Measurements from ENCODE around the gene MAML3.

MAML3 gene

GRCh38 chr4:140180577-140180976 is 26.6 kb upstream of the MAML3 start:
- ChIA-PET CTCF (no interaction called here), POLR2A (no interaction called here)
- TF ChIP-seq ZNF384 (IDR thresholded peaks at IDR 0.05) (no peak), FOXA1 (IDR thresholded peaks at IDR 0.05) (no peak), PKNOX1 (IDR thresholded peaks at IDR 0.05) (no peak), FOXK2 (IDR thresholded peaks at IDR 0.05) (no peak), HDGF (IDR thresholded peaks at IDR 0.05; ENCODE audit: borderline replicate concordance) (no peak), NFRKB (IDR thresholded peaks at IDR 0.05) (no peak), FOXM1 (IDR thresholded peaks at IDR 0.05; ENCODE audit: borderline replicate concordance) (no peak), L3MBTL2 (conservative IDR thresholded peaks at IDR 0.05) (no peak), TARDBP (IDR thresholded peaks at IDR 0.05) (no peak), ELF4 (IDR thresholded peaks at IDR 0.05) (no peak), LEF1 (IDR thresholded peaks at IDR 0.05; ENCODE audit: borderline replicate concordance) (no peak), SUZ12 (IDR thresholded peaks at IDR 0.05) (no peak), SP1 (IDR thresholded peaks at IDR 0.05) (no peak), BHLHE40 (IDR thresholded peaks at IDR 0.05; ENCODE audit: borderline replicate concordance) (no peak), ARNT (IDR thresholded peaks at IDR 0.05) (no peak), CTBP1 (IDR thresholded peaks at IDR 0.05; ENCODE audit: borderline replicate concordance) (no peak)
- no peak for DNase-seq (ENCODE audit: extremely low spot score)

DNA sequence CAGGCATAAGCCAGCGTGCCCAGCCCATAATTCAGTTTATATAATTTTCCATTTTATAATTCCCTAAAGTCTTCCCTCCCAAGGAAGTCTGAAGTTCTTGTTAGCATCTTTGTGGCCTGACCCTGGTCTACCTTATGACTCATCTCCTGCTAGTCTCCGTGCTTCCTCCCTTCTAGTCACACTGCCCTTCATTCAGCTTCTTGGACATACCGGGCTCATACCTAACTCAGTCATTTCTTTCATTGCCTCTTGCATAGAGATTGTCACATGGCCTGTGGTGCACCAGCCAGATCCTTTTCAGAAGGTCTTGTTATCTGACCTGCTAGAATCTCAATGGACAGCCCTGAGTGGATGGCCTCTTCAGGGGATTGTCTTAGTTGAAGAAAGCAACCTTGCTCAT is 22.8 kb upstream of the MAML3 start:
- DNase-seq (ENCODE audit: extremely low spot score), result no peak
- TF ChIP-seq BHLHE40 (IDR thresholded peaks at IDR 0.05; ENCODE audit: borderline replicate concordance) (no peak), HDGF (IDR thresholded peaks at IDR 0.05; ENCODE audit: borderline replicate concordance) (no peak), TARDBP (IDR thresholded peaks at IDR 0.05) (no peak), SP1 (IDR thresholded peaks at IDR 0.05) (no peak), L3MBTL2 (conservative IDR thresholded peaks at IDR 0.05) (no peak), NFRKB (IDR thresholded peaks at IDR 0.05) (no peak), ARNT (IDR thresholded peaks at IDR 0.05) (no peak)
- POLR2A ChIA-PET, result no interaction called here
- CTCF ChIA-PET, result no interaction called here

DNA sequence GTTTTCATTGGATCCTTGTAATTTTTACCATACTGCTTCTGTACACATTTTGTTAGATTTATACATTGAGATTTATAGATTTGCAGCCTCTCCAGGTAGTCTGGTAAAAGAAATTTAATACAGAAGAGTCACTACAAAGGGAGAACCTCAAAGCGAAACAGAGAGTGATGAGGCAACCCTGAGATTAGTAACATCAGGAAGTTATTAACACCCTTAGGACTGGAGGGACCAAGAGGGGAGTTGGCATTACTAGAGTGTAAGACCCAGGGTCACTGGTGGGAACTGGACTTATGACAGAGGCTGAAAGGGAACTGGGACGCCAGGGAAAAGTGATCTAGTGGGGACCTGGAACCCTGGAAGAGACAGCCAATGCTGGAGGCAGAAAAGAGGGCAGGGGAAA is 20.6 kb upstream of the MAML3 start:
- TF ChIP-seq SP1 (IDR thresholded peaks at IDR 0.05), result no peak
- ChIA-PET CTCF (no interaction called here), POLR2A (no interaction called here)
- no peak for DNase-seq (ENCODE audit: extremely low spot score)

GRCh38 chr4:140172960-140173359 is 19.0 kb upstream of the MAML3 start:
- POLR2A ChIA-PET, result no interaction called here
- TF ChIP-seq NFRKB (IDR thresholded peaks at IDR 0.05) (no peak), SP1 (IDR thresholded peaks at IDR 0.05) (no peak), ZNF384 (IDR thresholded peaks at IDR 0.05) (no peak), SUZ12 (IDR thresholded peaks at IDR 0.05) (no peak), FOXK2 (IDR thresholded peaks at IDR 0.05) (no peak), FOXM1 (IDR thresholded peaks at IDR 0.05; ENCODE audit: borderline replicate concordance) (no peak)
- CTCF ChIA-PET, result no interaction called here
- DNase-seq (ENCODE audit: extremely low spot score), result no peak

DNA sequence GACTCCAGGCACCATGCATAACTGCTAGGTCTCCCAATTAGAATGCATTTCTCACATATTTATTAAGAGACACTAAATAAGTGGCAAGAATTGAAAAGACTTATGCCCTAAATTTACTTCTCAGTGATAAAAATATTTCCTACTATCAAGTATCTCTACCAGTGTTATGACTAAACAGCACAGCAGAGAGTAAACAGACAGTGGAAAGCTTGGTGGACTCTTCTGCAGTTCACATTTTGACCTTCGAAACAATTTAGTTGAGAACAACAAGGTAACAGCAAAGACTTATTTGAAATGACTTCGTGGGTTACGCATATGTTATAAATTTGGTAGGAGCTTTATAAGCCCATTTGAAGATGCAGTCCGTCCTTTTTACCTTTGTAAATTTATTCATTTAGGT is 16.3 kb upstream of the MAML3 start:
- TF ChIP-seq L3MBTL2 (conservative IDR thresholded peaks at IDR 0.05), result no peak
- TF ChIP-seq ARNT (IDR thresholded peaks at IDR 0.05), result no peak
- no peak for TF ChIP-seq SP1 (IDR thresholded peaks at IDR 0.05)
- TF ChIP-seq BHLHE40 (IDR thresholded peaks at IDR 0.05; ENCODE audit: borderline replicate concordance), result no peak
- TF ChIP-seq SUZ12 (IDR thresholded peaks at IDR 0.05), result no peak
- no peak for TF ChIP-seq FOXK2 (IDR thresholded peaks at IDR 0.05)
- CTCF ChIA-PET, result interaction anchor here (1.1 kb wide), 1 partner anchor 22 kb away, joined by 3 read pairs; no protein-coding TSS in a partner anchor
- DNase-seq (ENCODE audit: extremely low spot score), result no peak
- POLR2A ChIA-PET, result no interaction called here

- TF ChIP-seq LEF1 (IDR thresholded peaks at IDR 0.05; ENCODE audit: borderline replicate concordance) (no peak), L3MBTL2 (conservative IDR thresholded peaks at IDR 0.05) (no peak), TARDBP (IDR thresholded peaks at IDR 0.05) (no peak), FOXA1 (IDR thresholded peaks at IDR 0.05) (no peak)
- no peak for DNase-seq (ENCODE audit: extremely low spot score)
- POLR2A ChIA-PET, result no interaction called here
- CTCF ChIA-PET, result no interaction called here
Measured at GRCh38 chr4:140168936-140169335, 15.0 kb upstream of the MAML3 start.

DNA sequence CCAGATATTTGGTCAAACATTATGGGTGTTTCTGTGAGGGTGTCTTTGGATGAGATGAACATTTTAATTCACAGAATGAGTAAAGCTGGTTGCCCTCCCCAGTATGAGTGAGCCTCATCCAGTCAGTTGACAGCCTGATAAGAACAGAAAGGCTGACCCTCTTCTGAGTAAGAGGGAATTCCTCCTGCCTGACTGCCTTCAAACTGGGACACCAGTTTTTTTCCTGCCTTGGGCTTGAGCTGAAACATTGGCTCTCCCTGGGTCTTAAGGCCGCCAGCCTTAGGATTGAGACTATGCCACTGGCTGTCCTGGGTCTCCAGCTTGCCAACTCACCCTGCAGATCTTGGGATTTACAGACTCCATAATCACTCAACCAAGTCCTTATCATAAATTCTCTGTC is 14.5 kb upstream of the MAML3 start:
- DNase-seq (ENCODE audit: extremely low spot score), result no peak
- ChIA-PET CTCF (no interaction called here), POLR2A (no interaction called here)
- TF ChIP-seq FOXM1 (IDR thresholded peaks at IDR 0.05; ENCODE audit: borderline replicate concordance) (no peak), FOXK2 (IDR thresholded peaks at IDR 0.05) (no peak), CTBP1 (IDR thresholded peaks at IDR 0.05; ENCODE audit: borderline replicate concordance) (no peak), TARDBP (IDR thresholded peaks at IDR 0.05) (no peak), ZNF384 (IDR thresholded peaks at IDR 0.05) (no peak), ELF4 (IDR thresholded peaks at IDR 0.05) (no peak), HDGF (IDR thresholded peaks at IDR 0.05; ENCODE audit: borderline replicate concordance) (no peak), BHLHE40 (IDR thresholded peaks at IDR 0.05; ENCODE audit: borderline replicate concordance) (no peak), ARNT (IDR thresholded peaks at IDR 0.05) (no peak), FOXA1 (IDR thresholded peaks at IDR 0.05) (no peak)

DNA sequence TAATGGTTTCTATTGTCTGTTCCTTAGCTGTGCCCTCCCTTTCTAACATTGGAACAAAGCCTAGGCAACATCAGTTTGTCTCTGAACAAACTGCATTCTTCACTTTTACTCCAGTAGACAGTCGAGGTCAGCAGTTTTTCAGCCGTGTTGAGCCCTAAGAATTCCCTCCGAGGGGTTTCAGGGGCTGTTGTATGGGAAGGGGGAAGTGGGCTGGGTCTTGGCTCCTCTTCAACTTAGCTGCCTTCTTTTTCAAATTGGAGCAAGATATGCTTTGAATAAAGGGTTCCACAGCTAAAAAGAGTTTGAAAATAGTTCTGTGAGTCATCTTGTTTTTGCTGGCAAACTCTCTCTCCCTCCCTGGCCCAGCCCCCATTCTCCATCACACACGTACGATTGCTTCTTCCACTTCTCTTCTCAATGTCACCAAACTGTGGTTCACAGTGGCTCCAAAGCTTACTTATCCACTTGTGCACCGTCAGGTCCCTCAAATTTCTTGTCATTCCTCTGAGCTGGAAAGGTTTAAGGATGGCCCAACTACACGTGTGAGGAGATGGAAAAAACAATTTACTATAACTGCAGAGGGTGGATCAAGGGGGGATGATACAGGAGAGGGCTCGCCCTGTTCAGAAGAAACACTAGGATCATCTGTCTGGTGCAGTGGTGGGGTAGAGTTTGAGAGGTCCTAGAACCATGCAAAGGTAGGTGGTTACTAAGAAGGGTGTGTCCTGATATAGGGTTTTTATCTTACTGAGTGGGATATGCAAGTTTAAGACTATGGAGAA is 9.2 kb upstream of the MAML3 start:
- CTCF ChIA-PET, result interaction anchor here (1.2 kb wide), 1 partner anchor 89 kb away, joined by 3 read pairs; no protein-coding TSS in a partner anchor
- no peak for TF ChIP-seq NFRKB (IDR thresholded peaks at IDR 0.05)
- POLR2A ChIA-PET, result no interaction called here
- no peak for DNase-seq (ENCODE audit: extremely low spot score)
